OCI-LY1 (cell line): Measurements from ENCODE around the gene TTLL11.

Experiments
- CTCF ChIP-seq: fragments of 200-600 bp; sonication (generic), shearing (Covaris generic); IDR thresholded peaks from 2 replicates; pipeline ENCODE4 v1.5.1; 2017; ENCODE audit warnings: mild to moderate bottlenecking, antibody characterized with exemption, low read length, moderate library complexity, mixed read lengths
- EZH2 ChIP-seq: fragments of 200-600 bp; sonication (generic), shearing (Covaris generic); IDR thresholded peaks from 2 replicates; pipeline ENCODE4 v1.8.0; 2017; ENCODE audit warnings: borderline replicate concordance, mixed run types, mild to moderate bottlenecking, antibody characterized with exemption, low read length, moderate library complexity, mixed read lengths

- no peak for TF ChIP-seq CTCF
- TF ChIP-seq EZH2, result no peak
These were observed 140.5 kb downstream of the TTLL11 start for GRCh38 chr9:121952611-121953010.
